Caco-2 (cell line): ENCODE data around the gene MYO9A. TPM values are rescaled to one million over a fixed set of nuclear protein-coding genes. Genes with fewer than 3 reads are reported as not detected.

Experiments used
- BruUV-seq: library from RNA; stranded (reverse); fragments of 400-500 nt; replicated peaks from 2 replicates; lab custom pipeline; 2021; lab: Mats Ljungman, UMichigan
- CTCF ChIA-PET: fragments of 300-600 bp; sonication (Branson Sonifier 250); formaldehyde crosslinking; loops from one replicate; lab custom pipeline; 2022; ENCODE audit warnings: antibody characterized with exemption; lab: Charles Lee
- POLR2A ChIA-PET: fragments of 300-600 bp; sonication (Branson Sonifier 250); formaldehyde crosslinking; loops from one replicate; lab custom pipeline; 2022; ENCODE audit warnings: antibody characterized with exemption; lab: Charles Lee
- DNase-seq, 2 experiments: peaks; one replicate each; pipeline versions ENCODE4 v3.0.0 to v3.0.0-alpha.2; 2020 to 2022
- H3K27me3 ChIP-seq: replicated peaks from 2 replicates; pipeline ENCODE4 v1.6.0; 2011; ENCODE audit warnings: low read length; ENCODE audit not compliant: control insufficient read depth, insufficient read depth
- H3K36me3 ChIP-seq: 2 replicates; pipeline ENCODE4 v1.5.1; 2011; ENCODE audit warnings: low read length; ENCODE audit not compliant: control insufficient read depth, insufficient read depth
- H3K4me1 ChIP-seq: fragments of 250-450 bp; sonication (Bioruptor Pico); 2 replicates; pipeline ENCODE4 v1.5.1; 2020; ENCODE audit warnings: mild to moderate bottlenecking
- H3K4me3 ChIP-seq: 2 replicates; pipeline ENCODE4 v1.5.1; 2011; ENCODE audit warnings: low read depth, mild to moderate bottlenecking, control low read depth, low read length
- H3K9me3 ChIP-seq: fragments of 250-450 bp; sonication (Bioruptor Pico); 2 replicates; pipeline ENCODE4 v1.5.1; 2020; ENCODE audit warnings: mild to moderate bottlenecking, moderate library complexity
- H3K27ac Mint-ChIP-seq: one replicate; pipeline ENCODE4 v1.8.0; 2022; ENCODE audit warnings: mixed read lengths; ENCODE audit not compliant: unreplicated experiment
- H3K27me3 Mint-ChIP-seq: one replicate; pipeline ENCODE4 v1.8.0; 2022; ENCODE audit warnings: mixed read lengths; ENCODE audit not compliant: insufficient read depth, unreplicated experiment
- H3K36me3 Mint-ChIP-seq: one replicate; pipeline ENCODE4 v1.8.0; 2022; ENCODE audit warnings: mild to moderate bottlenecking, mixed read lengths; ENCODE audit not compliant: insufficient read depth, unreplicated experiment
- H3K4me1 Mint-ChIP-seq: one replicate; pipeline ENCODE4 v1.8.0; 2022; ENCODE audit warnings: low read depth, mixed read lengths; ENCODE audit not compliant: unreplicated experiment
- H3K4me3 Mint-ChIP-seq: one replicate; pipeline ENCODE4 v1.8.0; 2022; ENCODE audit warnings: mild to moderate bottlenecking, moderate library complexity, mixed read lengths; ENCODE audit not compliant: unreplicated experiment
- H3K9me3 Mint-ChIP-seq: one replicate; pipeline ENCODE4 v1.8.0; 2022; ENCODE audit warnings: mixed read lengths; ENCODE audit not compliant: unreplicated experiment
- CTCF ChIP-seq, 2 experiments: fragments of 200-600 bp in 1 of 2; IDR thresholded peaks; 1 replicate in 1 of 2; 2 replicates in 1 of 2; pipeline versions ENCODE4 v1.5.1 to v1.8.0; 2011 to 2022; ENCODE audit warnings: antibody characterized with exemption in 1 of 2, control low read depth in 1 of 2, inconsistent platforms in 1 of 2, low read depth in 1 of 2, low read length in 1 of 2, mild to moderate bottlenecking in 1 of 2, moderate library complexity in 1 of 2; ENCODE audit not compliant: insufficient read depth in 1 of 2, severe bottlenecking in 1 of 2, unreplicated experiment in 1 of 2
- intact Hi-C: fragments of 100-400 bp; cut with micrococcal nuclease; formaldehyde crosslinking; loops from one replicate; pipeline ENCODE4 v1.10.0; 2022; ENCODE audit not compliant: unreplicated experiment
- total RNA-seq: library from RNA; stranded (reverse); gene quantifications from 2 replicates; pipeline ENCODE4 v1.2.3, GENCODE V29; 2022

The MYO9A gene
- total RNA-seq, 1 experiment from 2014 or later: 71.9 TPM

GRCh38 chr15:72166716-72167417 lies 48.9 kb upstream of the MYO9A start:
- ChIA-PET CTCF (interaction anchor here (0.6 kb wide), 1 partner anchor 1197 kb away, joined by 3 read pairs; no protein-coding TSS in a partner anchor), POLR2A (no interaction called here)
- Mint-ChIP-seq H3K4me1 (peaks cover 10% of the 10 kb centered on the region), H3K36me3 (peaks cover 9% of the 10 kb centered on the region), H3K27me3 (no peaks in the 10 kb centered on the region), H3K4me3 (no peak overlapping the region), H3K27ac (no peak overlapping the region), H3K9me3 (no peaks in the 10 kb centered on the region)
- no peak for TF ChIP-seq CTCF (IDR thresholded peaks at IDR 0.05; ENCODE audit: insufficient read depth in 1 of 2, low read depth in 1 of 2, low read length in 1 of 2, severe bottlenecking in 1 of 2, unreplicated experiment in 1 of 2)
- no peak for DNase-seq
- no TSS peak for BruUV-seq
- Histone ChIP-seq H3K4me1 (peaks cover 42% of the 10 kb centered on the region), H3K9me3 (no peaks in the 10 kb centered on the region), H3K27me3 (no peaks in the 10 kb centered on the region), H3K36me3 (no peaks in the 10 kb centered on the region), H3K4me3 (no peak overlapping the region)
- intact Hi-C loops: no loop called here

GRCh38 chr15:72163719-72164118 lies 45.8 kb upstream of the MYO9A start:
- H3K4me1 Mint-ChIP-seq: peaks cover 15% of the 10 kb centered on the region
- Histone ChIP-seq H3K36me3 (no peaks in the 10 kb centered on the region), H3K27me3 (no peaks in the 10 kb centered on the region), H3K9me3 (no peaks in the 10 kb centered on the region), H3K4me3 (no peak overlapping the region), H3K4me1 (peaks cover 29% of the 10 kb centered on the region)
- H3K4me3 Mint-ChIP-seq: no peak overlapping the region
- DNase-seq: no peak
- no peak for TF ChIP-seq CTCF (IDR thresholded peaks at IDR 0.05; ENCODE audit: insufficient read depth in 1 of 2, low read depth in 1 of 2, low read length in 1 of 2, severe bottlenecking in 1 of 2, unreplicated experiment in 1 of 2)
- H3K27me3 Mint-ChIP-seq: no peaks in the 10 kb centered on the region
- intact Hi-C loops: no loop called here
- H3K36me3 Mint-ChIP-seq: peaks cover 9% of the 10 kb centered on the region
- ChIA-PET CTCF (interaction anchor here (0.5 kb wide), 1 partner anchor 32 kb away, joined by 3 read pairs; no protein-coding TSS in a partner anchor), POLR2A (no interaction called here)
- H3K27ac Mint-ChIP-seq: no peak overlapping the region
- no TSS peak for BruUV-seq
- H3K9me3 Mint-ChIP-seq: no peaks in the 10 kb centered on the region

GRCh38 chr15:72162569-72162968 lies 44.6 kb upstream of the MYO9A start:
- POLR2A ChIA-PET: no interaction called here
- BruUV-seq: no TSS peak

More at GRCh38 chr15:72162569-72162968, 44.6 kb upstream of the MYO9A start:
- H3K36me3 ChIP-seq: no peaks in the 10 kb centered on the region
- peaks cover 17% of the 10 kb centered on the region for H3K4me1 ChIP-seq
- Mint-ChIP-seq H3K9me3 (no peaks in the 10 kb centered on the region), H3K4me1 (peaks cover 8% of the 10 kb centered on the region), H3K36me3 (peaks cover under 1% of the 10 kb centered on the region), H3K27me3 (no peaks in the 10 kb centered on the region), H3K4me3 (no peak overlapping the region), H3K27ac (no peak overlapping the region)
- no peak for DNase-seq
- H3K9me3 ChIP-seq: no peaks in the 10 kb centered on the region
- H3K27me3 ChIP-seq: no peaks in the 10 kb centered on the region
- intact Hi-C loops: no loop called here
- no peak overlapping the region for H3K4me3 ChIP-seq
- no peak for TF ChIP-seq CTCF (IDR thresholded peaks at IDR 0.05; ENCODE audit: insufficient read depth in 1 of 2, low read depth in 1 of 2, low read length in 1 of 2, severe bottlenecking in 1 of 2, unreplicated experiment in 1 of 2)
- CTCF ChIA-PET: no interaction called here
